Activated CD8-positive, alpha-beta memory T cell treated with anti-CD3 and anti-CD28 coated beads, Interleukin-2, amount 10 ng/mL, durations not matched to agents 7 days and 5 days (primary cell): ENCODE data around the gene SDR42E2. TPM values are rescaled to one million over a fixed set of nuclear protein-coding genes. Genes with fewer than 3 reads are reported as not detected.
"Not testable (repeated sequence)": the region's sequence is repeated elsewhere in the genome, so short reads cannot be mapped to it uniquely, and the experiment has no call there.

ENCODE experiments used
- ATAC-seq: fragments of 150-1000 bp; cut with Tn5 transposase; one replicate; pipeline ENCODE4 v1.10.0; 2021; ENCODE audit warnings: moderate library complexity
- CTCF ChIA-PET: fragments of 350-600 bp; sonication (Branson Sonifier 250); formaldehyde crosslinking; loops from one replicate; lab custom pipeline; 2021; ENCODE audit warnings: antibody characterized with exemption; lab: Charles Lee
- DNase-seq: peaks from one replicate; pipeline ENCODE4 v3.0.0-alpha.2; 2020
- H3K27ac Mint-ChIP-seq: one replicate; pipeline ENCODE4 v1.8.0; 2021; ENCODE audit warnings: mild to moderate bottlenecking, mixed read lengths
- H3K27me3 Mint-ChIP-seq: one replicate; pipeline ENCODE4 v1.8.0; 2021; ENCODE audit warnings: mixed read lengths
- H3K36me3 Mint-ChIP-seq: one replicate; pipeline ENCODE4 v1.8.0; 2021; ENCODE audit warnings: mild to moderate bottlenecking, mixed read lengths
- H3K4me1 Mint-ChIP-seq: one replicate; pipeline ENCODE4 v1.8.0; 2021; ENCODE audit warnings: mixed read lengths
- H3K4me3 Mint-ChIP-seq: one replicate; pipeline ENCODE4 v1.8.0; 2021; ENCODE audit warnings: mild to moderate bottlenecking, moderate library complexity, mixed read lengths
- H3K9me3 Mint-ChIP-seq: one replicate; pipeline ENCODE4 v1.8.0; 2022; ENCODE audit warnings: low read depth, mixed read lengths
- total RNA-seq, 2 experiments: library from RNA; stranded (reverse); gene quantifications; one replicate each; pipeline ENCODE4 v1.2.3, GENCODE V29; 2021

The SDR42E2 gene
- total RNA-seq, 2 experiments from 2014 or later: 0.18 TPM; not detected in 1

GRCh38 chr16:22190081-22190775, 27.9 kb downstream of the SDR42E2 start:
- Mint-ChIP-seq H3K9me3 (no peaks in the 10 kb centered on the region), H3K36me3 (no peaks in the 10 kb centered on the region), H3K27ac (peak overlapping the region; percentile 98), H3K27me3 (no peaks in the 10 kb centered on the region), H3K4me3 (peak overlapping the region; percentile 86), H3K4me1 (peaks cover 48% of the 10 kb centered on the region)
- CTCF ChIA-PET: interaction anchor here (0.7 to 13.1 kb wide), 10 partner anchors 17 to 239 kb away, joined by 3 to 204 read pairs (median 23); partner anchors contain the start of genes EEF2K, MOSMO, PDZD9 and POLR3E
- ATAC-seq (peak; percentile 68), DNase-seq (peak; percentile 91)

GRCh38 chr16:22190776-22191531, 28.6 kb downstream of the SDR42E2 start:
- CTCF ChIA-PET: interaction anchor here (1.4 to 13.1 kb wide), 4 partner anchors 16 to 240 kb away, joined by 4 to 204 read pairs (median 67); partner anchors contain the start of genes EEF2K and POLR3E
- ATAC-seq (peak; percentile 68), DNase-seq (peak; percentile 100)
- H3K27ac Mint-ChIP-seq: peak overlapping the region; percentile 98
- peaks cover 53% of the 10 kb centered on the region for H3K4me1 Mint-ChIP-seq
- H3K36me3 Mint-ChIP-seq: peaks cover 3% of the 10 kb centered on the region
- H3K27me3 Mint-ChIP-seq: no peaks in the 10 kb centered on the region
- peak overlapping the region; percentile 86 for H3K4me3 Mint-ChIP-seq
- no peaks in the 10 kb centered on the region for H3K9me3 Mint-ChIP-seq

GRCh38 chr16:22191532-22192260, 29.4 kb downstream of the SDR42E2 start:
- H3K27me3 Mint-ChIP-seq: no peaks in the 10 kb centered on the region
- ATAC-seq: no peak
- peak overlapping the region; percentile 98 for H3K27ac Mint-ChIP-seq
- H3K4me3 Mint-ChIP-seq: peak overlapping the region; percentile 86
- CTCF ChIA-PET: interaction anchor here (1.4 to 13.1 kb wide), 3 partner anchors 15 to 241 kb away, joined by 4 to 204 read pairs (median 102); partner anchors contain the start of genes EEF2K and POLR3E
- peak; percentile 71 for DNase-seq
- H3K4me1 Mint-ChIP-seq: peaks cover 56% of the 10 kb centered on the region
- H3K9me3 Mint-ChIP-seq: no peaks in the 10 kb centered on the region
- peaks cover 3% of the 10 kb centered on the region for H3K36me3 Mint-ChIP-seq

GRCh38 chr16:22192261-22193062, 30.2 kb downstream of the SDR42E2 start:
- Mint-ChIP-seq H3K27ac (peak overlapping the region; percentile 98), H3K4me3 (peak overlapping the region; percentile 86), H3K27me3 (no peaks in the 10 kb centered on the region), H3K9me3 (no peaks in the 10 kb centered on the region), H3K4me1 (peaks cover 59% of the 10 kb centered on the region), H3K36me3 (peaks cover 3% of the 10 kb centered on the region)
- ATAC-seq (peak; percentile 4), DNase-seq (peak; percentile 94)
- CTCF ChIA-PET: interaction anchor here (1.4 to 13.1 kb wide), 3 partner anchors 14 to 242 kb away, joined by 4 to 204 read pairs (median 102); partner anchors contain the start of genes EEF2K and POLR3E

GRCh38 chr16:22193063-22193411, 30.7 kb downstream of the SDR42E2 start:
- DNase-seq (no peak), ATAC-seq (no peak)
- Mint-ChIP-seq H3K9me3 (no peaks in the 10 kb centered on the region), H3K27ac (no peak overlapping the region), H3K4me1 (peaks cover 63% of the 10 kb centered on the region), H3K4me3 (no peak overlapping the region), H3K27me3 (no peaks in the 10 kb centered on the region), H3K36me3 (peaks cover 3% of the 10 kb centered on the region)
- CTCF ChIA-PET: interaction anchor here (1.4 to 13.1 kb wide), 3 partner anchors 14 to 128 kb away, joined by 3 to 204 read pairs (median 102); partner anchors contain the start of genes EEF2K and POLR3E

- Mint-ChIP-seq H3K4me1 (peaks cover 53% of the 10 kb centered on the region), H3K27me3 (no peaks in the 10 kb centered on the region), H3K36me3 (peaks cover 3% of the 10 kb centered on the region), H3K9me3 (no peaks in the 10 kb centered on the region), H3K27ac (peak overlapping the region; percentile 86), H3K4me3 (peak overlapping the region; percentile 81)
- CTCF ChIA-PET: interaction anchor here (1.0 to 13.1 kb wide), 4 partner anchors 12 to 180 kb away, joined by 3 to 204 read pairs (median 52); partner anchors contain the start of genes EEF2K and POLR3E
- DNase-seq (no peak), ATAC-seq (no peak)
Measured at GRCh38 chr16:22194707-22195444, 32.6 kb downstream of the SDR42E2 start.

GRCh38 chr16:22195445-22195694, 33.1 kb downstream of the SDR42E2 start:
- Mint-ChIP-seq H3K4me1 (peaks cover 53% of the 10 kb centered on the region), H3K4me3 (peak overlapping the region; percentile 81), H3K27me3 (no peaks in the 10 kb centered on the region), H3K27ac (peak overlapping the region; percentile 86), H3K9me3 (no peaks in the 10 kb centered on the region), H3K36me3 (peaks cover 3% of the 10 kb centered on the region)
- CTCF ChIA-PET: interaction anchor here (9.0 to 13.1 kb wide), 2 partner anchors 12 to 103 kb away, joined by 102 to 204 read pairs; partner anchors contain the start of genes EEF2K and POLR3E
- no peak for DNase-seq
- ATAC-seq: no peak

- H3K4me1 Mint-ChIP-seq: peaks cover 53% of the 10 kb centered on the region
- H3K9me3 Mint-ChIP-seq: no peaks in the 10 kb centered on the region
- peak; percentile 94 for DNase-seq
- H3K36me3 Mint-ChIP-seq: peaks cover 3% of the 10 kb centered on the region
- H3K4me3 Mint-ChIP-seq: peak overlapping the region; percentile 81
- CTCF ChIA-PET: interaction anchor here (0.6 to 13.1 kb wide), 9 partner anchors 11 to 196 kb away, joined by 3 to 204 read pairs (median 3); partner anchors contain the start of genes EEF2K and POLR3E
- peak; percentile 42 for ATAC-seq
- no peaks in the 10 kb centered on the region for H3K27me3 Mint-ChIP-seq
- peak overlapping the region; percentile 86 for H3K27ac Mint-ChIP-seq
Measured at GRCh38 chr16:22195695-22196558, 33.6 kb downstream of the SDR42E2 start.

GRCh38 chr16:22196559-22197168, 34.4 kb downstream of the SDR42E2 start:
- not testable (repeated sequence) for H3K27me3 Mint-ChIP-seq

GRCh38 chr16:22198547-22199293, 36.4 kb downstream of the SDR42E2 start:
- no peak for DNase-seq
- H3K36me3 Mint-ChIP-seq: peaks cover 3% of the 10 kb centered on the region
- H3K4me1 Mint-ChIP-seq: peaks cover 36% of the 10 kb centered on the region
- H3K9me3 Mint-ChIP-seq: no peaks in the 10 kb centered on the region
- no peak overlapping the region for H3K4me3 Mint-ChIP-seq
- CTCF ChIA-PET: interaction anchor here (1.1 to 13.1 kb wide), 3 partner anchors 10 to 100 kb away, joined by 4 to 204 read pairs (median 8); partner anchors contain the start of gene POLR3E
- peak overlapping the region; percentile 45 for H3K27ac Mint-ChIP-seq
- ATAC-seq: no peak
- H3K27me3 Mint-ChIP-seq: no peaks in the 10 kb centered on the region

More at GRCh38 chr16:22196559-22197168, 34.4 kb downstream of the SDR42E2 start:
- not testable (repeated sequence) for DNase-seq, H3K27ac Mint-ChIP-seq, H3K9me3 Mint-ChIP-seq, H3K36me3 Mint-ChIP-seq, ATAC-seq
- H3K4me1 Mint-ChIP-seq: peaks cover 53% of the 10 kb centered on the region
- CTCF ChIA-PET: interaction anchor here (0.6 to 13.1 kb wide), 9 partner anchors 10 to 195 kb away, joined by 3 to 204 read pairs (median 3); partner anchors contain the start of genes EEF2K and POLR3E
- H3K4me3 Mint-ChIP-seq: peak overlapping the region; percentile 81
